H1 (cell line): ENCODE results near the gene PPP1R12B. TPM values are rescaled to one million over a fixed set of nuclear protein-coding genes. Genes with fewer than 3 reads are reported as not detected.
A peak's percentile ranks its signal among the peaks of the same experiment; 100 is the strongest.

Experiments
- CTCF ChIA-PET: fragments of 300-600 bp; sonication (Branson Sonifier 250); formaldehyde crosslinking; loops from one replicate; lab custom pipeline; 2021; ENCODE audit not compliant: partially characterized antibody; lab: Charles Lee
- POLR2A ChIA-PET: fragments of 300-600 bp; sonication (Branson Sonifier 250); formaldehyde crosslinking; loops from one replicate; lab custom pipeline; 2021; ENCODE audit warnings: inconsistent platforms; ENCODE audit not compliant: partially characterized antibody; lab: Charles Lee
- DNase-seq, 2 experiments: peaks; one replicate each; pipeline versions ENCODE4 v3.0.0 to v3.0.0-alpha.2; 2010 to 2022; ENCODE audit warnings: low spot score in 2 of 2, low read depth in 1 of 2, mixed read lengths in 1 of 2
- FAIRE-seq: peaks from 2 replicates; lab custom pipeline; 2011; peaks lifted over from hg19 to GRCh38; lab: Jason Lieb, UNC
- H2AFZ ChIP-seq: 2 replicates; pipeline ENCODE4 v1.8.1; 2012; ENCODE audit warnings: low read length, inconsistent platforms
- H2AK5ac ChIP-seq: 2 replicates; pipeline ENCODE4 v1.6.1; 2013; ENCODE audit warnings: low read depth, low read length
- H2BK120ac ChIP-seq: replicated peaks from 2 replicates; pipeline ENCODE3; 2013; ENCODE audit warnings: low read depth, low read length, inconsistent platforms
- H2BK12ac ChIP-seq: 2 replicates; pipeline ENCODE4 v1.6.1; 2013; ENCODE audit warnings: low read depth, low read length
- H2BK15ac ChIP-seq: 2 replicates; pipeline ENCODE4 v1.6.1; 2013; ENCODE audit warnings: low read length
- H2BK20ac ChIP-seq: 2 replicates; pipeline ENCODE4 v1.6.1; 2013; ENCODE audit warnings: low read length
- H2BK5ac ChIP-seq: 2 replicates; pipeline ENCODE4 v1.6.1; 2013; ENCODE audit warnings: low read depth, low read length
- H3K14ac ChIP-seq: 2 replicates; pipeline ENCODE4 v1.6.1; 2013; ENCODE audit warnings: inconsistent platforms; ENCODE audit not compliant: insufficient read length
- H3K18ac ChIP-seq: 2 replicates; pipeline ENCODE4 v1.6.1; 2013; ENCODE audit warnings: low read length; ENCODE audit errors: extremely low read depth
- H3K23ac ChIP-seq: 2 replicates; pipeline ENCODE4 v1.6.1; 2013; ENCODE audit warnings: inconsistent platforms; ENCODE audit not compliant: insufficient read length
- H3K23me2 ChIP-seq: 2 replicates; pipeline ENCODE4 v1.6.1; 2013; ENCODE audit warnings: low read depth, low read length
- H3K27ac ChIP-seq: 2 replicates; pipeline ENCODE4 v1.6.1; 2011; ENCODE audit warnings: low read depth, low read length, inconsistent platforms
- H3K27me3 ChIP-seq, 4 experiments: replicated peaks in 1 of 4; 1 replicate in 1 of 4; 2 replicates in 3 of 4; pipeline versions ENCODE4 v1.6.1 to v1.8.1; 2011 to 2013; ENCODE audit warnings: low read length in 3 of 4, mild to moderate bottlenecking in 3 of 4, inconsistent platforms in 2 of 4, mixed read lengths in 2 of 4, moderate library complexity in 1 of 4; ENCODE audit not compliant: control insufficient read depth in 3 of 4, insufficient read depth in 3 of 4; ENCODE audit errors: extremely low read depth in 1 of 4
- H3K36me3 ChIP-seq, 4 experiments: 2 replicates each; pipeline versions ENCODE4 v1.6.1 to v1.8.1; 2011 to 2013; ENCODE audit warnings: mild to moderate bottlenecking in 4 of 4, low read length in 3 of 4, moderate library complexity in 2 of 4, control low read depth in 1 of 4, inconsistent platforms in 1 of 4; ENCODE audit not compliant: insufficient read depth in 4 of 4, control insufficient read depth in 2 of 4
- H3K4ac ChIP-seq: replicated peaks from 2 replicates; pipeline ENCODE3; 2013; ENCODE audit warnings: low read length, low read depth, mixed read lengths, inconsistent platforms; ENCODE audit not compliant: insufficient read length
- H3K4me1 ChIP-seq, 4 experiments: replicated peaks in 1 of 4; 1 replicate in 1 of 4; 2 replicates in 3 of 4; pipeline versions ENCODE4 v1.6.1 to v1.8.1; 2011 to 2013; ENCODE audit warnings: low read length in 3 of 4, inconsistent platforms in 2 of 4, mixed read lengths in 1 of 4; ENCODE audit not compliant: insufficient read depth in 4 of 4, control insufficient read depth in 3 of 4
- H3K4me2 ChIP-seq, 2 experiments: 2 replicates each; pipeline versions ENCODE4 v1.6.1 to v1.8.1; 2011 to 2013; ENCODE audit warnings: low read depth in 2 of 2, low read length in 2 of 2, control low read depth in 1 of 2, inconsistent platforms in 1 of 2, mild to moderate bottlenecking in 1 of 2; ENCODE audit not compliant: insufficient read depth in 1 of 2
- H3K4me3 ChIP-seq, 4 experiments: fragments of 200-600, 300-600 bp in 1 of 4; sonication (generic), shearing (Covaris generic), sonication (Bioruptor Twin) in 1 of 4; 2 replicates each; pipeline versions ENCODE4 v1.5.1 to v1.8.1; 2011 to 2016; ENCODE audit warnings: low read length in 4 of 4, low read depth in 3 of 4, control low read depth in 2 of 4, inconsistent platforms in 2 of 4, mild to moderate bottlenecking in 2 of 4, mixed read lengths in 1 of 4, moderate library complexity in 1 of 4; ENCODE audit not compliant: insufficient read depth in 2 of 4; ENCODE audit errors: extremely low read depth in 1 of 4
- H3K56ac ChIP-seq: replicated peaks from 2 replicates; pipeline ENCODE3; 2013; ENCODE audit warnings: low read depth, mild to moderate bottlenecking, mixed read lengths, low read length, inconsistent platforms; ENCODE audit not compliant: insufficient read length
- H3K79me1 ChIP-seq: 2 replicates; pipeline ENCODE4 v1.6.1; 2013; ENCODE audit warnings: low read depth, low read length, control low read depth
- H3K79me2 ChIP-seq, 2 experiments: 2 replicates each; pipeline versions ENCODE4 v1.6.1 to v1.8.1; 2012 to 2013; ENCODE audit warnings: low read length in 2 of 2, mild to moderate bottlenecking in 2 of 2, inconsistent platforms in 1 of 2; ENCODE audit not compliant: insufficient read depth in 2 of 2, control insufficient read depth in 1 of 2
- H3K9ac ChIP-seq, 4 experiments: replicated peaks in 1 of 4; 1 replicate in 1 of 4; 2 replicates in 3 of 4; pipeline versions ENCODE4 v1.6.1 to v1.8.1; 2011 to 2013; ENCODE audit warnings: low read depth in 3 of 4, low read length in 3 of 4, control low read depth in 2 of 4, mild to moderate bottlenecking in 2 of 4, moderate library complexity in 2 of 4, inconsistent platforms in 1 of 4; ENCODE audit errors: extremely low read depth in 1 of 4
- H3K9me3 ChIP-seq, 2 experiments: 2 replicates each; pipeline versions ENCODE4 v1.6.1 to v1.8.1; 2012 to 2013; ENCODE audit warnings: mild to moderate bottlenecking in 2 of 2, moderate library complexity in 2 of 2, control low read depth in 1 of 2, inconsistent platforms in 1 of 2, low read depth in 1 of 2, low read length in 1 of 2, mixed read lengths in 1 of 2; ENCODE audit not compliant: insufficient read depth in 2 of 2
- H4K20me1 ChIP-seq, 2 experiments: replicated peaks in 1 of 2; 2 replicates each; pipeline versions ENCODE3 to v1.8.1; 2011 to 2013; ENCODE audit warnings: inconsistent platforms in 2 of 2, low read length in 2 of 2, mild to moderate bottlenecking in 1 of 2; ENCODE audit not compliant: insufficient read depth in 2 of 2, control insufficient read depth in 1 of 2
- H4K5ac ChIP-seq: 2 replicates; pipeline ENCODE4 v1.6.1; 2013; ENCODE audit warnings: low read length, low read depth, mixed read lengths, inconsistent platforms; ENCODE audit not compliant: insufficient read length
- H4K8ac ChIP-seq: 2 replicates; pipeline ENCODE4 v1.8.0; 2013; ENCODE audit warnings: mild to moderate bottlenecking, moderate library complexity, low read length, inconsistent platforms; ENCODE audit not compliant: insufficient read depth; ENCODE audit errors: extremely low read depth
- H4K91ac ChIP-seq: replicated peaks from 2 replicates; pipeline ENCODE3; 2013; ENCODE audit warnings: low read length, mixed read lengths, inconsistent platforms; ENCODE audit not compliant: insufficient read length
- CBX5 ChIP-seq: fragments of 300-800, 300-1000 bp; sonication (generic); IDR thresholded peaks from 2 replicates; pipeline ENCODE4 v1.7.1; 2016; ENCODE audit warnings: antibody characterized with exemption, low read length, low read depth
- CEBPB ChIP-seq: IDR thresholded peaks from 2 replicates; pipeline ENCODE4 v1.6.1; 2012; ENCODE audit warnings: low read depth, low read length
- WGBS, 2 experiments: shearing (Covaris generic) in 1 of 2; methylation state at CpG; one replicate each; pipeline versions ENCODE4 v1.1.6 to v1.1.7; 2013 to 2015; ENCODE audit warnings: low lambda C conversion rate in 2 of 2, mixed read lengths in 2 of 2, inconsistent platforms in 1 of 2, low coverage in 1 of 2, missing lambda C conversion rate in 1 of 2; ENCODE audit not compliant: insufficient replicate concordance in 2 of 2, insufficient coverage in 1 of 2, insufficient read length in 1 of 2; ENCODE audit errors: extremely low coverage in 1 of 2, missing lambda C conversion rate in 1 of 2; 5-methylcytosine and 5-hydroxymethylcytosine counted together
- polyA plus RNA-seq, 7 experiments: library from polyadenylated mRNA; depleted of rRNA in 3 of 7; stranded (reverse) in 5 of 7; unstranded in 2 of 7; fragments of >200 nt in 5 of 7; fragments of 200-250 nt in 2 of 7; gene quantifications; 1 replicate in 5 of 7; 2 replicates in 1 of 7; 4 replicates in 1 of 7; pipeline versions ENCODE4 v1.2.1 to v1.2.3, GENCODE V29; 2011 to 2013; ENCODE audit warnings: missing spikeins in 2 of 7, mixed read lengths in 2 of 7
- total RNA-seq: library from RNA; stranded (reverse); fragmentation: NEBNext Ultra II Directional; extraction: Animal tissue kit (Norgen Biotek cat#: 25700); gene quantifications from 2 replicates; pipeline ENCODE4 v1.2.1, GENCODE V29; 2021

PPP1R12B gene
- total and polyA plus RNA-seq, 2 of the 8 experiments (the other 6 are each of a cell fraction or from before 2014, with no cell fraction given): 7.9 to 18.7 TPM

DNA sequence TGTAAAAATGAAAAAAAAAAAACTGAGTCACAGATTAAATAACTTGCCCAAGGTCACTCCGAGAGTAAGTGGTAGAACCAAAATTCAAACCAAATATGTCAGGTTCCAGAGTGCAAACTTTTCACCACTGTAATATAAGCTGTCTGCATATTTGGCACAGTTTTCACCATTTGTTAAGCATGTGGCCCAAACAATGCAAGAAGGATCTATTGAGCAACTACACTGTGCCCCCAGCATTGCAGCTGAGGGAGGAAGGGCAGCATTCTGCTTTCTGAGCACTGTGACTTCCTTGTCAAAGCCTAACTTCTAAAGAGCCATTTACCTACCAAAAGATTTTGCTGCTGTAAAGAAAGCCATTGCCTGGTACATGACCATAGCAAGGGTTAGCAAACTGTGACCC, 228.3 kb downstream of the PPP1R12B start:
- no peaks in the 10 kb centered on the region for H3K36me3 ChIP-seq
- H3K27ac ChIP-seq: no peak overlapping the region
- peaks cover 0 to 27% (median 19%) of the 10 kb centered on the region in 4 experiments; a peak in 6 of 7 replicates for H3K4me1 ChIP-seq
- 86% methylated on average over 1 of the region's 1 CpG; no CpG with 5 or more reads in 1 of the 2 experiments for WGBS, 2 experiments
- no peak overlapping the region for H3K4ac ChIP-seq
- no peak overlapping the region for H4K91ac ChIP-seq
- no peak overlapping the region for H4K8ac ChIP-seq
- H3K9me3 ChIP-seq: no peaks in the 10 kb centered on the region
- no peaks in the 10 kb centered on the region for H3K23me2 ChIP-seq
- no peaks in the 10 kb centered on the region for H3K79me1 ChIP-seq
- H3K79me2 ChIP-seq: no peaks in the 10 kb centered on the region
- no peak overlapping the region for H3K18ac ChIP-seq
- no peaks in the 10 kb centered on the region for H4K20me1 ChIP-seq
- H2BK12ac ChIP-seq: no peak overlapping the region
- H2BK5ac ChIP-seq: no peak overlapping the region
- peak overlapping the region in 1 of 2 experiments; percentile 26; a peak in 1 of 4 replicates for H3K4me2 ChIP-seq
- H2BK20ac ChIP-seq: no peak overlapping the region
- no peaks in the 10 kb centered on the region for H3K27me3 ChIP-seq
- POLR2A ChIA-PET: no interaction called here
- no peak overlapping the region for H3K9ac ChIP-seq
- TF ChIP-seq CEBPB (peak; percentile 72), CBX5 (no peak)
- TF ChIP-seq, all 59 proteins: peak for 1
- no peak overlapping the region for H3K23ac ChIP-seq
- H3K14ac ChIP-seq: no peak overlapping the region
- H2AFZ ChIP-seq: no peak overlapping the region
- H2BK120ac ChIP-seq: no peak overlapping the region
- no peak overlapping the region for H2AK5ac ChIP-seq
- FAIRE-seq: no peak
- no peak overlapping the region for H2BK15ac ChIP-seq
- H4K5ac ChIP-seq: no peak overlapping the region
- H3K56ac ChIP-seq: no peak overlapping the region
- CTCF ChIA-PET: interaction anchor here (0.6 to 10.1 kb wide), 15 partner anchors 8 to 143 kb away, joined by 3 to 78 read pairs (median 8); no protein-coding TSS in a partner anchor
- no peak overlapping the region for H3K4me3 ChIP-seq
- DNase-seq: no peak
